HepG2 (cell line): ENCODE results near the gene KAT7. TPM values are rescaled to one million over a fixed set of nuclear protein-coding genes. Genes with fewer than 3 reads are reported as not detected.

Experiments used
- ATAC-seq: fragments of 200-7000 bp; cut with Tn5 transposase; 3 replicates; pipeline ENCODE4 v1.9.1; 2020; ENCODE audit warnings: mild to moderate bottlenecking, moderate library complexity
- BruUV-seq: library from RNA; stranded (reverse); fragments of 400-500 nt; replicated peaks from 2 replicates; lab custom pipeline; 2021; lab: Mats Ljungman, UMichigan
- CTCF ChIA-PET: fragments of 300-600 bp; formaldehyde crosslinking; extraction: SDS; loops from one replicate; lab custom pipeline; 2021; ENCODE audit warnings: low total read pairs, inconsistent platforms, low intra/inter-chr PET ratio; lab: Yijun Ruan, JAX
- POLR2A ChIA-PET: fragments of 350-600 bp; sonication (Branson Sonifier 250); formaldehyde crosslinking; loops from one replicate; lab custom pipeline; 2020; ENCODE audit warnings: antibody characterized with exemption, inconsistent platforms; lab: Yijun Ruan, JAX
- DNase-seq: peaks from one replicate; pipeline ENCODE4 v3.0.0-alpha.2; 2015; ENCODE audit warnings: low spot score
- FAIRE-seq: peaks from 3 replicates; lab custom pipeline; 2011; peaks lifted over from hg19 to GRCh38; lab: Jason Lieb, UNC
- H2AFZ ChIP-seq: one replicate; pipeline ENCODE4 v1.6.1; 2011; ENCODE audit warnings: low read length, inconsistent platforms
- H3K27ac ChIP-seq: fragments of 300-600 bp; 3 replicates; pipeline ENCODE4 v1.8.0; 2011; ENCODE audit warnings: mixed run types, mild to moderate bottlenecking, mixed read lengths, low read length, inconsistent platforms; ENCODE audit not compliant: insufficient read depth; ENCODE audit errors: extremely low read length
- H3K27me3 ChIP-seq, 2 experiments: fragments of 200-600 bp in 1 of 2; 2 replicates in 1 of 2; 3 replicates in 1 of 2; pipeline versions ENCODE4 v1.6.0 to v1.8.0; 2011; ENCODE audit warnings: low read length in 2 of 2, mild to moderate bottlenecking in 2 of 2, moderate library complexity in 2 of 2, inconsistent platforms in 1 of 2; ENCODE audit not compliant: insufficient read depth in 2 of 2, control insufficient read depth in 1 of 2
- H3K36me3 ChIP-seq, 2 experiments: fragments of 200-600 bp in 1 of 2; replicated peaks in 1 of 2; 2 replicates in 1 of 2; 3 replicates in 1 of 2; pipeline versions ENCODE4 v1.5.1 to v1.8.0; 2011; ENCODE audit warnings: low read length in 2 of 2, inconsistent platforms in 1 of 2; ENCODE audit not compliant: insufficient read depth in 2 of 2, control insufficient read depth in 1 of 2
- H3K4me1 ChIP-seq: 2 replicates; pipeline ENCODE4 v1.5.1; 2012; ENCODE audit warnings: low read length, inconsistent platforms; ENCODE audit not compliant: insufficient read depth
- H3K4me2 ChIP-seq: 2 replicates; pipeline ENCODE4 v1.6.0; 2011; ENCODE audit warnings: low read depth, low read length, inconsistent platforms
- H3K4me3 ChIP-seq, 3 experiments: fragments of 200-600 bp in 1 of 3; sonication (generic), shearing (Covaris generic) in 1 of 3; replicated peaks in 1 of 3; 2 replicates each; pipeline ENCODE4 v1.5.1; 2011 to 2016; ENCODE audit warnings: low read length in 3 of 3, inconsistent platforms in 2 of 3, low read depth in 2 of 3, mild to moderate bottlenecking in 2 of 3, control low read depth in 1 of 3, mixed read lengths in 1 of 3; ENCODE audit not compliant: insufficient read depth in 1 of 3
- H3K79me2 ChIP-seq: one replicate; pipeline ENCODE4 v1.6.1; 2011; ENCODE audit warnings: low read length, inconsistent platforms; ENCODE audit not compliant: insufficient read depth
- H3K9ac ChIP-seq: 2 replicates; pipeline ENCODE4 v1.6.0; 2011; ENCODE audit warnings: mild to moderate bottlenecking, low read depth, low read length, inconsistent platforms; ENCODE audit not compliant: insufficient read depth
- H3K9me3 ChIP-seq: 2 replicates; pipeline ENCODE4 v1.5.1; 2012; ENCODE audit warnings: mild to moderate bottlenecking, low read length
- H4K20me1 ChIP-seq: 2 replicates; pipeline ENCODE4 v1.6.0; 2011; ENCODE audit warnings: inconsistent platforms, mild to moderate bottlenecking, low read length, moderate library complexity; ENCODE audit not compliant: insufficient read depth
- AHR ChIP-seq: IDR thresholded peaks from 2 replicates; pipeline ENCODE4 v1.6.1; 2018; ENCODE audit warnings: missing genetic modification reagents, missing compliant biosample characterization
- ELF3 ChIP-seq: IDR thresholded peaks from 2 replicates; pipeline ENCODE4 v1.6.1; 2016; ENCODE audit warnings: missing genetic modification reagents, missing compliant biosample characterization
- ETV5 ChIP-seq: IDR thresholded peaks from 2 replicates; pipeline ENCODE4 v1.6.1; 2018; ENCODE audit warnings: missing biosample characterization, missing genetic modification reagents, inconsistent platforms, borderline replicate concordance
- HNF1A ChIP-seq, 2 experiments: sonication (generic) in 1 of 2; formaldehyde crosslinking in 1 of 2; IDR thresholded peaks; 2 replicates each; pipeline versions ENCODE4 v1.4.0 to v1.6.1; 2016 to 2020; ENCODE audit warnings: borderline replicate concordance in 1 of 2, low read depth in 1 of 2, mild to moderate bottlenecking in 1 of 2, missing genetic modification reagents in 1 of 2
- HNRNPUL1 ChIP-seq: fragments of 200-400 bp; formaldehyde crosslinking; IDR thresholded peaks from 2 replicates; pipeline ENCODE4 v1.6.1; 2017; ENCODE audit warnings: low read depth, mild to moderate bottlenecking, low read length, moderate library complexity
- PBX2 ChIP-seq: IDR thresholded peaks from 2 replicates; pipeline ENCODE4 v1.6.1; 2016; ENCODE audit warnings: control low read depth
- SOX5 ChIP-seq: IDR thresholded peaks from 2 replicates; pipeline ENCODE4 v1.6.1; 2016; ENCODE audit warnings: borderline replicate concordance
- TEAD3 ChIP-seq: optimal IDR thresholded peaks from 2 replicates; pipeline ENCODE3; 2016; ENCODE audit warnings: borderline replicate concordance
- ZBTB14 ChIP-seq: sonication (generic); formaldehyde crosslinking; IDR thresholded peaks from 2 replicates; pipeline ENCODE4 v1.4.0; 2020; ENCODE audit warnings: missing genetic modification reagents
- ZBTB33 ChIP-seq: sonication (generic); formaldehyde crosslinking; IDR thresholded peaks from 2 replicates; pipeline ENCODE4 v1.4.0; 2020; ENCODE audit warnings: missing genetic modification reagents
- ZNF557 ChIP-seq: sonication (generic); formaldehyde crosslinking; IDR thresholded peaks from 2 replicates; pipeline ENCODE4 v1.4.0; 2020; ENCODE audit warnings: missing genetic modification reagents
- ZNF614 ChIP-seq: IDR thresholded peaks from 2 replicates; pipeline ENCODE4 v1.6.1; 2018; ENCODE audit warnings: missing biosample characterization, missing genetic modification reagents, inconsistent platforms, borderline replicate concordance
- ZNF619 ChIP-seq: sonication (generic); formaldehyde crosslinking; IDR thresholded peaks from 2 replicates; pipeline ENCODE4 v1.4.0; 2020; ENCODE audit warnings: mild to moderate bottlenecking, missing genetic modification reagents
- WGBS: methylation state at CpG from one replicate; pipeline ENCODE4 v1.1.6; 2017; ENCODE audit warnings: low lambda C conversion rate; 5-methylcytosine and 5-hydroxymethylcytosine counted together
- in situ Hi-C: cut with HindIII; loops from 2 replicates; pipeline ENCODE4 v1.10.0; 2017; ENCODE audit warnings: low pct_unique_long_range_greater_than_20kb; ENCODE audit not compliant: extremely low pct_ligation_motif_present
- intact Hi-C: fragments of 100-400 bp; cut with micrococcal nuclease; formaldehyde crosslinking; loops from one replicate; pipeline ENCODE4 v1.10.0; 2022; ENCODE audit not compliant: unreplicated experiment
- polyA plus RNA-seq, 8 experiments: library from polyadenylated mRNA; depleted of rRNA in 3 of 8; stranded (reverse) in 7 of 8; unstranded in 1 of 8; fragments of >200 nt; fragmentation: Illumina TruSeq in 4 of 8; extraction: Trizol in 4 of 8; gene quantifications; 2 replicates each; pipeline versions ENCODE4 v1.2.1 to v1.2.3, GENCODE V29; 2011 to 2016; ENCODE audit warnings: low read depth in 4 of 8, missing spikeins in 1 of 8, mixed read lengths in 1 of 8; ENCODE audit not compliant: insufficient read depth in 1 of 8
- total RNA-seq, 5 experiments: library from RNA; depleted of rRNA; stranded (reverse); fragments of >200 nt; fragmentation: Illumina TruSeq; extraction: Trizol; gene quantifications; 2 replicates each; pipeline ENCODE4 v1.2.3, GENCODE V29; 2016; ENCODE audit warnings: low read depth in 1 of 5

The KAT7 gene
- total and polyA plus RNA-seq, 2 of the 13 experiments (the other 11 are each of a cell fraction or from before 2014, with no cell fraction given) = 21.2 to 39.2 TPM

GRCh38 chr17:49836111-49837030 lies 47.9 kb downstream of the KAT7 start:
- H4K20me1 ChIP-seq = no peaks in the 10 kb centered on the region
- CTCF ChIA-PET = no interaction called here
- H2AFZ ChIP-seq = no peak overlapping the region
- 72% methylated on average over 16 of the region's 16 CpGs for WGBS
- FAIRE-seq (no peak), ATAC-seq (peak; percentile 27), DNase-seq (peak; percentile 67)
- POLR2A ChIA-PET = no interaction called here
- intact Hi-C loops (no loop called here), in situ Hi-C loops (no loop called here)
- H3K9ac ChIP-seq = no peak overlapping the region
- no TSS peak for BruUV-seq
- H3K9me3 ChIP-seq = no peaks in the 10 kb centered on the region
- peaks cover 19% of the 10 kb centered on the region for H3K4me1 ChIP-seq
- H3K4me2 ChIP-seq = peak overlapping the region; percentile 27
- no peaks in the 10 kb centered on the region for H3K27me3 ChIP-seq
- no peaks in the 10 kb centered on the region for H3K79me2 ChIP-seq
- H3K27ac ChIP-seq = no peak overlapping the region
- peaks cover 1 to 12% of the 10 kb centered on the region in 2 experiments; a peak in 4 of 5 replicates for H3K36me3 ChIP-seq
- no peak overlapping the region for H3K4me3 ChIP-seq
- TF ChIP-seq ZNF557 (no peak), PBX2 (CRISPR knock-in tag) (no peak), SOX5 (CRISPR knock-in tag) (peak; percentile 23; the same call in 1 of the 2 replicates), ZBTB33 (CRISPR knock-in tag) (no peak), ZNF614 (CRISPR knock-in tag) (0 out of 2 replicates have a peak, but pooled peaks have one; percentile 21), ELF3 (CRISPR knock-in tag) (peak; percentile 39; the same call in 1 of the 2 replicates), HNF1A (IDR thresholded peaks at IDR 0.05; ENCODE audit: low read depth) (peak; percentile 46; the same call in 1 of the 2 replicates), HNF1A (CRISPR knock-in tag; IDR thresholded peaks at IDR 0.05; ENCODE audit: borderline replicate concordance) (no peak), ETV5 (CRISPR knock-in tag) (0 out of 2 replicates have a peak, but pooled peaks have one; percentile 21), TEAD3 (CRISPR knock-in tag) (peak; percentile 36), AHR (CRISPR knock-in tag) (no peak), ZBTB14 (no peak), ZNF619 (CRISPR knock-in tag) (no peak), HNRNPUL1 (no peak)
